CMK (cell line): ENCODE measurements around the gene CDC37L1.

ENCODE experiments used
- DNase-seq: peaks from one replicate; pipeline ENCODE4 v3.0.0-alpha.2; 2010; ENCODE audit warnings: low read depth

The CDC37L1 gene

DNA sequence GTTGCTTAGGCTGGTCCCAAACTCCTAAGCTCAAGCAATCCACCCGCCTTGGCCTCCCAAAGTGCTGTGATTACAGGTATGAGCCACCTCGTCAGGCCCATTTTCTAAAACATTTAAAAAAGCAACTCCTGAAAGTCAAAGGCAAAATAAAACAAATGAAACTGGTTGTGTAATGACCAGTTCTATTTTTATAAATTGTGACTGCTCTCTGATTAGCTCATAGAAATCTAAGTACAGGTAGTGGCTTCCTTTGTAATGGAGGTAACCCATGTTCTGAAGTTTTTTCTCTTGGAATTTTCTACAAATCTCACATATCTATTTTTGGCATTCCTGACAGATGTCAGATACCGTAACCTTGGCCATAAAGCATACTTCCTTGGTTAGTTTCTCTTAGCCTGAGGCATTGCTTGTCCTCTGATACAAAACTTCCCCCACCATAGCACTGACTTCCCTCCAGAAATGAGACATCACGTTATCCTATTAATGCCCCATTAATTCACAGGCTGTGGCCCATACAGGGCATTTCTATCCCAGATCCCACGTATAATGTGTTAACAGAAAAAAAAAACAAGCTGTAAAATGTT is 75.7 kb downstream of the CDC37L1 start:
- no peak for DNase-seq

DNA sequence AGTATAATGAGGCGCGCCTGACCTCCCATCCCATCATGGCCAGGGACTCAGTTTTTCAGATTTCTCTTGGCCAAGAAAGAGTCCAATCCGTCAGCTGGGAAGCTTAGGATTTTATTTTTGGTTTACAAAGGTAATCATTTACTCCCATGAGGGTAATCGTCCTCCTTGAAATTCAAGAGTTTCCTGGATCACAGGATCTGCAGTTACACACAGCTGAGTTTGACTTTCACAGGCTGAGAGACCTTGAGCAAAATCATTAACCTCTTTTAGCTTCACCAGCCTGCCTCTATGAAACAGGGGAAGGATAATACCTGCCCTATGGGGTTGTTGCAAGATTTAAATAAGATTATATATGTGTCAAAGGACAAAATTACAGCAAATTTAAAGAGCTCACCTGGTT is 77.1 kb downstream of the CDC37L1 start:
- DNase-seq: no peak
